ENCODE results near the gene TUFT1. TPM values are rescaled to one million over a fixed set of nuclear protein-coding genes. Genes with fewer than 3 reads are reported as not detected.

Gene TUFT1
- total RNA-seq, 1 donor, result 5.4 TPM

- no peak for DNase-seq (ENCODE audit: low read depth)
- TF ChIP-seq CTCF (IDR thresholded peaks at IDR 0.05; ENCODE audit: insufficient read depth, low read length), result no peak
- H3K4me3 ChIP-seq (ENCODE audit: low read depth, low read length), result no peak overlapping the region
Observed at GRCh38 chr1:151581921-151582320, 41.8 kb downstream of the TUFT1 start.

- DNase-seq (ENCODE audit: low read depth), result no peak
- no peak for TF ChIP-seq CTCF (IDR thresholded peaks at IDR 0.05; ENCODE audit: insufficient read depth, low read length)
- H3K4me3 ChIP-seq (ENCODE audit: low read depth, low read length), result no peak overlapping the region
Observed at GRCh38 chr1:151583796-151584195, 43.7 kb downstream of the TUFT1 start.

- TF ChIP-seq CTCF (IDR thresholded peaks at IDR 0.05; ENCODE audit: insufficient read depth, low read length), result no peak
- no peak for DNase-seq (ENCODE audit: low read depth)
- no peak overlapping the region for H3K4me3 ChIP-seq (ENCODE audit: low read depth, low read length)
Observed at GRCh38 chr1:151584278-151584677, 44.2 kb downstream of the TUFT1 start.

- no peak for DNase-seq (ENCODE audit: low read depth)
- no peak overlapping the region for H3K4me3 ChIP-seq (ENCODE audit: low read depth, low read length)
- no peak for TF ChIP-seq CTCF (IDR thresholded peaks at IDR 0.05; ENCODE audit: insufficient read depth, low read length)
Observed at GRCh38 chr1:151584780-151585179, 44.7 kb downstream of the TUFT1 start.

- TF ChIP-seq CTCF (IDR thresholded peaks at IDR 0.05; ENCODE audit: insufficient read depth, low read length), result no peak
- no peak overlapping the region for H3K4me3 ChIP-seq (ENCODE audit: low read depth, low read length)
- DNase-seq (ENCODE audit: low read depth), result peak; percentile 63
Observed at GRCh38 chr1:151585622-151586021, 45.5 kb downstream of the TUFT1 start.

- no peak for TF ChIP-seq CTCF (IDR thresholded peaks at IDR 0.05; ENCODE audit: insufficient read depth, low read length)
Observed at GRCh38 chr1:151590961-151591360, 50.9 kb downstream of the TUFT1 start.

GRCh38 chr1:151593730-151594129 lies 53.6 kb downstream of the TUFT1 start:
- no peak for DNase-seq (ENCODE audit: low read depth)
- TF ChIP-seq CTCF (IDR thresholded peaks at IDR 0.05; ENCODE audit: insufficient read depth, low read length), result no peak
- no peak overlapping the region for H3K4me3 ChIP-seq (ENCODE audit: low read depth, low read length)

More at GRCh38 chr1:151590961-151591360, 50.9 kb downstream of the TUFT1 start:
- H3K4me3 ChIP-seq (ENCODE audit: low read depth, low read length), result no peak overlapping the region
- no peak for DNase-seq (ENCODE audit: low read depth)

Data from fibroblast of the aortic adventitia (primary cell).